GM23338 (cell line): ENCODE data around the gene AGRN.

Source experiments
- CREB1 ChIP-seq: fragments of 250-450 bp; sonication (Bioruptor Pico); IDR thresholded peaks from 2 replicates; pipeline ENCODE4 v1.5.0; 2020; ENCODE audit warnings: low read depth, mild to moderate bottlenecking, moderate library complexity
- EZH2 ChIP-seq: fragments of 200-600 bp; sonication (generic); IDR thresholded peaks from one replicate; pipeline ENCODE4 v1.8.0; 2017; ENCODE audit warnings: antibody characterized with exemption, mild to moderate bottlenecking, low read depth; ENCODE audit not compliant: unreplicated experiment
- POLR2AphosphoS5 ChIP-seq: IDR thresholded peaks from 2 replicates; pipeline ENCODE4 v1.6.1; 2016; ENCODE audit warnings: antibody characterized with exemption, low read depth
- REST ChIP-seq: IDR thresholded peaks from one replicate; pipeline ENCODE4 v1.6.1; 2018; ENCODE audit warnings: antibody characterized with exemption; ENCODE audit not compliant: unreplicated experiment
- TF ChIP-seq, protein P1 (sequence below), 2 experiments: fragments of 200-600 bp in 1 of 2; sonication (generic) in 1 of 2; conservative IDR thresholded peaks; 2 replicates each; pipeline versions ENCODE4 v1.5.1 to v1.6.1; 2016 to 2017; ENCODE audit warnings: antibody characterized with exemption in 2 of 2, low read depth in 2 of 2, mild to moderate bottlenecking in 2 of 2, moderate library complexity in 1 of 2

- TF ChIP-seq, protein P1, sequence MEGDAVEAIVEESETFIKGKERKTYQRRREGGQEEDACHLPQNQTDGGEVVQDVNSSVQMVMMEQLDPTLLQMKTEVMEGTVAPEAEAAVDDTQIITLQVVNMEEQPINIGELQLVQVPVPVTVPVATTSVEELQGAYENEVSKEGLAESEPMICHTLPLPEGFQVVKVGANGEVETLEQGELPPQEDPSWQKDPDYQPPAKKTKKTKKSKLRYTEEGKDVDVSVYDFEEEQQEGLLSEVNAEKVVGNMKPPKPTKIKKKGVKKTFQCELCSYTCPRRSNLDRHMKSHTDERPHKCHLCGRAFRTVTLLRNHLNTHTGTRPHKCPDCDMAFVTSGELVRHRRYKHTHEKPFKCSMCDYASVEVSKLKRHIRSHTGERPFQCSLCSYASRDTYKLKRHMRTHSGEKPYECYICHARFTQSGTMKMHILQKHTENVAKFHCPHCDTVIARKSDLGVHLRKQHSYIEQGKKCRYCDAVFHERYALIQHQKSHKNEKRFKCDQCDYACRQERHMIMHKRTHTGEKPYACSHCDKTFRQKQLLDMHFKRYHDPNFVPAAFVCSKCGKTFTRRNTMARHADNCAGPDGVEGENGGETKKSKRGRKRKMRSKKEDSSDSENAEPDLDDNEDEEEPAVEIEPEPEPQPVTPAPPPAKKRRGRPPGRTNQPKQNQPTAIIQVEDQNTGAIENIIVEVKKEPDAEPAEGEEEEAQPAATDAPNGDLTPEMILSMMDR (conservative IDR thresholded peaks at IDR 0.05; ENCODE audit: low read depth in 2 of 2) = no peak
- TF ChIP-seq REST (no peak), EZH2 (no peak), POLR2AphosphoS5 (no peak), CREB1 (CRISPR knock-in tag) (no peak)
These were observed 34.3 kb downstream of the AGRN start for GRCh38 chr1:1054099-1054700.
